Stimulated activated CD4-positive, alpha-beta T cell treated with anti-CD3 and anti-CD28 coated beads, Interleukin-1b, Interleukin-23, amount 100 ng/mL, for 4 hours (primary cell): ENCODE measurements around the gene HOXA3.

ENCODE experiments used
- DNase-seq, 2 donors: peaks; one replicate each; pipeline ENCODE4 v3.0.0-alpha.2; 2020; ENCODE audit warnings: low read depth in 2 of 2

HOXA3 gene

DNA sequence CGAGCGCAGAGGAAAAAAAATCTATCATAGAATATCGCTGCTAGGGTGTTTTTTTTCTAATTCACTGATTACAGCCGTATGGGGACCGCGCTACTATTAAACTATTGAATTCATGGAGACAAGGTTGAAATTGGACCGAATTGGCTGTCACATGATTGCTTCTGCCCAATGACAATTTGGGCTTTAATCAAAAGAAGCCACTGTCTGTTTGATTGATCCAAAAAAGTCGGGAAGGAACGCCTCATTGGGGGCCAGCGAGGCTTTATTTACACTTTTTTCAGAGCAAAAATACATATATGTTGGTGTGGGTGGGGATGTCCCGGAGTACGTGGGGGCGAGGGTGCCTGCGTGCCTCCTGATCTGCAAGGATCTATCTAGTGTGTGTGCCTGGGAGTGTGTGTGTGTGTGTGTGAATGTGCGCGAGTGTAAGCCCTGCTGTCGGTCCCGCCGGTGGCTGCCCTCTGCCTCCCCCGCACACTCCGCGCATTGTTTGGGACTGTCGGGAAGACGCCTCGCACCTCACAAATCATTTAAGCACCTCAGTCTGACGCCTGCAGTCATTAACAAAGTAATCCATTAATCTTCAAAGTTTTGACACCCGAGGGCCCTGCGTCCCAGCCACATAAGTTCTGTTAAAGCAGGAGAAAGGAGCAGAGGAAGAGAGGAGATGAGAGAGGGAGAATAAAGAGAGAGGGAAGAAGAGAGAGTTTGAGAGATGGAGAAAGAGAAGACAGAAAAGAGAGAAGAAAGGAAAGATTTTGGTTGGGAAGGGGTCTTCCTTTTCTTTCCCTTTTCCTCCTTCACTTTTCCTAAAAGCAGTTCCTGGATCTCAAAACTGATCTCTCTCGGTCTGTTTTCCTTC is 49.6 kb downstream of the HOXA3 start, which contains the start of gene HOXA2:
Gene HOXA2, minus strand, starts transcription at position 103 of the 862 bp plus-strand sequence. CDS start 183 bp downstream, outside the sequence.
- DNase-seq, result no peak

DNA sequence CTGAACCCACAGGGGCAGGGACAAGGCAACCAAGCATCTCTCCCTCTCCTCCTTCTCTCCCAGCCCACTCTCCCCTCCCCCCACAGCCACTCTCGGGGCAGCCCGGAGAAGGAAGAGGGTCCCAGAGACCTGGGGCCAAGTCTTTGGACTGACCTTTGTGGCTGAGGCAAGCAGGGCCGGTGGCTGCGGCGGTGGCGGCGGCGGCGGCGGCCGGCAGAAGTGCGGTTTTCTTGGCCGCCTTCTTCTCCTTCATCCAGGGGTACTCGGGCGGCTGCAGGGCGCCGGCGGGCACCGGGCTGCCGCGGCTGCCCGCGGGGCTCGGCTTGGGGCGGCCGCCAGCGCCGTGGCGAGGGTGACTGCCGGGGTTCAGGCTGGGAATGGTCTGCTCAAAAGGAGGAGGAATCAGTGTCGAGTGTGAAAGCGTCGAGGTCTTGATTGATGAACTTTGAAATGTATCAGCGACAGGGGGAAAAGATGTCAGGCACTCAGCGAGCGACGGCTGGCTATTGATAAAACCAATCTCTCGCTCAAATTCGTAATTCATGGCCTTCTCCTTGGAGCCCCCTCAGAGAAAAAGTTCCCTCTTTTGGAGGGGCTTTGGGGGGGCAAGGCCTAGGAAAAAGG is 50.3 kb downstream of the HOXA3 start:
- no peak for DNase-seq

DNA sequence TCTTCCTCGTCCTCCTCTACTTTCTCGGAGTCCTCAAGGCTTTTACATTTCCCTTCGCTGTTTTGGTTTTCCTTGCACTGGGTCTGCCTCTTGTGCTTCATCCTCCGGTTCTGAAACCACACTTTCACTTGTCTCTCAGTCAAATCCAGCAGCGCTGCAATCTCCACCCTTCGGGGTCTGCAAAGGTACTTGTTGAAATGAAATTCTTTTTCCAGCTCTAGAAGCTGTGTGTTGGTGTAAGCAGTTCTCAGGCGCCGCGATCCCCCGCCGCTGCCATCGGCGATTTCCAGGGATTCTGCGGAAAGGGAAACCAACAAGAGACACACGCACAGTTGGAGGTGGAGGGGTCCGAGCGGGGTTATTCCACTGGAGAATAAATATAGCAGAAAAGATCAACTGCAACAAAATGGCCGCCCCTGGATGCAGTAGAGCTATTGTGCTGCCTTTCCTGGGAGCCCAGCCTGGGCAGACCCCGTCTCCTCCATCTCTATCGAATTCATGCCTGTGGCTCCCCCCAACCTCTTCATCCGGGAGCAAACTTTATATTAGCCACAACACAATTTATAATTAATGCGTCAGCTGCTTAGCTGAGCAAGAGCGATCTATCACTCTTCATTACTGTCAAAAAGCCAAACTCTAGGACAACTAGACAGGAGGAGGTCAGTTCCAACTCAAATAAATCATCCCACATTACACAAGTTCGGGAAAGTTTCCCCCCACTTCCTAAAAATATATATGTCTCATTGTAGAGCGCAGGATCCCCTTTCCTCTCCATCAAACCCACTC is 51.0 kb downstream of the HOXA3 start:
- no peak for DNase-seq

DNA sequence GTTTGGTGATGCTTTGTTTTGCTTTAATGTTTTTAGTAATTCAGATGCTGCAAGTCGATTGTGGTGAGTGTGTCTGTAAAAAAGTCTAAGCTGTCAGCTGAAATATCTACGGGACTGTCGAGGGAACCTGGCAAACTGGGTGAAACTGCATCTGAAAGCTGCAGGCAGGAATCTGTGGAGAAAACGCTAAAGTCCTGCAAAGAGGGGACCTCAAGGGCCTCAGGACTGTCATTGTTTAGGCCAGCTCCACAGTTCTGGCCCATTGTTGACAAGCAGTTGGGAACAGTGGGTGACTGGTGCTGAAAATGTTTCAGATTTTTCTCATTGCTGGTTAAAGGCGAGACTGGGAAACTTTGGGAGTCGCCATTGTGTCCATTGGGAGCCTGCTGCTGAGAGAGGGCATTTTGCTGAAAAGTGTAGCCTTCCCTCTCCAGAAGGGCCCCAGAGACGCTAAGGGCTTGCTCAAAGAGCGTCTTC is 51.7 kb downstream of the HOXA3 start:
- DNase-seq, result no peak

DNA sequence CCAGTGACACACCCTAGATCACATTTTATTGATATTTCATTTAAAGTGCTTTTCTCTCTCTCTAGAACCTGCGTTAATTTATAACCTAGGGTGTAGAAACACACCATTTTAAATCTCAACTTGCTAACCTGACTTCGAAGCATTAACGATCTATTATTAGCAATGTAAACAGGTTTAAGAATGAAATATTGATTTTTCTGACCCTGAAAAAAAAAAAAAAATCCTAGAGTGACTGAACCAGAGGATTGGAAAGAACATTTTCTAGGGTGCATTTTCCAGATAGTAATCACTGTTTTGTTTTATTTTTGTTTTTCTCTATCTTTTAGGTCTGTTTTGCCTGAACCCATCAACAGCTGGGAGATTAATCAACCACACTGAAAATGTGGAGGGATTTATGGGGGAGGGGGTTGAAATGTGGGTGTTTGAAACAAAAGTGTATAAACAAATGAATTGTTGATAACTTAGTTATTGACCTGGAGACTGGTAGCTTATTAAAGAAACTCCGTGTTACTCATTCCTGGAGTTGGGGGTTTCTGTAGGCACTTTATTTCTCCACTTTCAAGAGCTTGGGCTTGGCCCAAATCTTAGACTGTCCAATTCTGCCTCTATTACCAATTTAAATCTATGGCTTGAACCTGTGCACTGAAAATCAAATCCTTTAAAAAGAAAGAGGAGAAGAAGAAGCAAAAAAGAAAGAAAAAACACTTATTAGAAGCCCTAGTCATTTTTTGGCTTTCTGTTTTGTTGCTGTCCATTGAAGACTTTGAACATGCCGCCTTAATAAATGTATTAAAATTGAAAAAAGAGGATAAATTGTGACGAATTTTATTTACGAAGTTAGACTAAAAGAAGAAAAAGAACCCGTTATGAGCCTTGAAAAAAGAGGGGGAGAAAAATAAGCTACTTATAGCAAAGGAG is 52.7 kb downstream of the HOXA3 start:
- DNase-seq, result no peak

DNA sequence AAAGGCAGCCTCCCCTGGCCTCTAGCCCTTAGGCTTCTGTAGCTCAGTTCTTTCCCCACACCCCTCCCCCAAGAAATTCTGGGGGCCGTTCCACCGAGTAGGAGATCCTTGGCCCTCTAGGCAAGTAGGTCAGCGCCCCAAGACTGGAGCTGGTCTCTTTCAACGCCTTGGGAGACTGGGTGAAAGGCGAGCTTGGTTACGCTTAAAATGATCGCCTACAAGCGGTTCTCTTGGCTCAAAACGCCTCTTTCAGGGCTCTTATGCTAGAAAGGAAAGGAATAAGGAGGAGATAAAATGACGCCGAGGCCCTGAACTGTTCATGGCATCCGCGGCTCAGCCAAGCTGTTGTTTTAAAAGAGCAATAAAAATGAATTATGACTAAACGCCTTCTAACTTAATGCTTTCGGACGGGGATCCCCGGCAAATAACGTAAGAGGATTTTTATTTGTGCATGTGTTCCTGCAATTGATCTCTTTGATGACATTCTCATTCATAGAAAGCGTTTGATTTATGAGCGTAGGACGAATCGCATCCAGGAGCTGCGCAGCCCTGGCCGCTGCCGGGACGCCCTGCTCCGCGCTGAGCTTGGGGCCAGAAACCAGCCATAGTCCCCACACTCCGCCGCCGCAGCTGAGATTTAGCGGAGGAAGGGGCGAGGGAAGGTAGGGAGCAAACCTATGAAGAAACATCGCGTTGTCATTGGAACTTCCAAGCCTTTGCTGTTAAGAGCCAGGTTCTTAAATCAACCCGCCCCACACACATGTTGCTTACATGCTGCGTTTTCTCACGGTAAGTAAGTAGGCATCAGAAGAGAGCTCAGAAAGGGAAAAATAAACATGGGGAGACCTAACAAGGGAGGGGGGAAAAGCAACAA is 53.6 kb downstream of the HOXA3 start:
- DNase-seq, result no peak

DNA sequence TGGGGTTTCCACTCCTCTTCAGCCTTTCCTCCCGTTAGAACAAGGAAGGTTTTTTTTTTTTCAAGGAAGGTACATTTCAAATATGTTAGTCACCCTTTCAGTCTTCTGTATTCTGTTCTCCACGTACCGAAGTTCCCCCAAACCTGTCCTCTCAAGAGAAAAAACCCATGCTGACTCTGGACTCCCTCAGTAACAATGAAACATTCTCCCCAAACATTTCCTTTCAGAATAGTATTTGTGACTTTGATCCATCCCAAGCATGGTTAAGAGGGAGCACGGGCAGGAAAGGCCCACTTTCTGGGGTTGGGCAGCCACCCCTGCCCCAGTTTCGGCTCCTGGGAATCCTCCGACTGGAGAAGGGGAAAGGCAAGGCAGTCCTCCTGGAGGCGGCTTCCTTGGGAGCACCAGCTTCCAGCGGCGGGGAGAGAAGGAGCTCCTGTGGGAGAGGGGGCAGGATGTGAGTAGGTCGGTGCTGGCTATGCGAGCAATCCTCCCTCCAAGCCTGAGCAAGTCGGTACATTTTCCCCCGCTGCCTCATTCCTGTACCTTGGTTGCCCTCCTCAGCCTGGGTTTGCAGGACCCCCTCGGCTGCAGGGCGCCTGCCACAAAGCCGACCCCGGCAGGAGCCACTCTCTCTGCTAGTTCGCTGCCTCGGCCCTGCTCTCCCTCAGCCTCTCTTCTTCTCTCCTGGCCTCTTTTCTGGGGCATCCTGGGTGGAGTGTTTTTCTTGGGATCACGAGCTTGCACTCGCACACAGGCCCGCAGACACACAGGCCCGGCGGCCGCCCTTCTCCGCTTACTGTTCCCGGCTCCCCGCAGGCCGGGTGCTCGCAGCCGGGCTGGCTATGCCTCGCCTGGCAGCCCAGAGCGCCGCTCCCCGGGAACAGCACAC is 54.5 kb downstream of the HOXA3 start:
- DNase-seq, result no peak

DNA sequence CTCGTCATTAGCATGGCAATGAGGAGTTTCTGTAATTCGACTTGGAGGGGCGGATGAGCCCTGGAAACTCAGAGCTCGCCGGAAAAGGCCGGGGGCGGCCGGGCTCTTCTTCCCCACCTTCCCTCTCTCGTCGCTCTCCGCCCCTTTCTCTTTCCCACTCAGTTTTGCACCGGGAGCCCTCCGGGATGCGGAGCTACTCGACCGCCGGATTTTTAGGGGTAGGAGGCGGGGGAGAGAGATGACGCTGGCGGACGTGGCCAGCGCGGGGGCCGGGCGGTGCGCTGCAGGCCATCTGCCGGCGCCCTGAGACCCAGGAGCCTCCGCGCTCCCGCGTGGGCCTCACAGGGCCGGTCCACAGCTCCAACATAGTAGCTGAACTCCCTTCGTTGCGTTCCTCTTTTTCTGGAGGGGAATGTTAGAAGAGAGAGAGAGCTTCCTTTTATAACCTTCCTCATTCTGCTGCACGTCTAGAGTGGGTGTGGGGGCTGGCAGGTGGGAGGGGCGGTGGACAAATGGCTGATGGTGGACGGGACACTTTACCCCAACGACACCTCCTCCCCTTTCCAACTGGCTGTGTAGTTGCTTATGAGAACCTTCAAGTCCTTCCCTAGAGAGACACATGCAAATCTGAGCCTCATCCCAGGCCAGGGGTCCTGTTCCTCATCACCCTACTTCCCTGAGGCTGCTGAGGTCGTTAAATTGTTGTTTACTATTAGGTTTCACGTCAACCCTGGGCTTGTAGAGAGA is 55.4 kb downstream of the HOXA3 start:
- DNase-seq, result no peak

DNA sequence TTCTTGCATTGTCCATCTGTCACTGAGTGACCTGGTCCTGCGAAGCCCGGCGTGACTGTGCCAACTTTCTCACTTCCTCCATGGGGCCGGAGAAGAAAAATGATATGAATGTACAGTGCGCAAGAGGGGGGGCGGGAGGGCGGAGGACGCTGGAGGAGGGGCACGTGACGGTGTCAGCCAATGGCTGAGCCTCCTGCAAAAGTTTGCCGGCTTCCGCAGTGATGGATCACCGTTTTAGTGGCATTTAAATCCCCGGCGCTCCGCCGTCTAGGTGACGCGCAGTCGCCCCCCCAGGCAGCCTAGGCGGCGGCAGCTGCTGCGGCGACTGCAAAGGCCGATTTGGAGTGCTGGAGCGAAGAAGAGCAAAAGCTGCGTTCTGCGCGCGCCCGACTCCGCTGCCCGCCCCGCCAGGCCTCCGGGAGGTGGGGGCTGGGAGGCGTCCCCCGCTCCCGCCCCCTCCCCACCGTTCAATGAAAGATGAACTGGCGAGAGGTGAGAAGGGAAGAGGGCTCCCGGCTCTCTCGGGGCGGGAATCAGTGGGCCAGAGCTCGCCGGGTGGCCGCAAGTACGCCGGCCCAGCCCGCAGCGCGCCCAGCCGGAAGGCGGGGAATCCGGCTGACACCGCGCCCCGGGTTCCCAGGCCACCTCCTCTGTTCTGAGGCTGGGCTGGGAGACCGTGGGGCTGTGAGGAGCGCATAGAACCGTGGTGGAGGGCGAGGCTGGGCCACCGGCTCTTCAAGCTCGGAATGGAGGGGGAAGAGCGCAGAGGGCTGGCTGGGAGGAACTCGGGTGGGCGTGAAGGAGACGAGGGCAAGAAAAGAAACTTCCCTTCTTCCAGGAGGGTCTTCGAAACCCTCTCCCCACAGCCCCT is 56.3 kb downstream of the HOXA3 start, which contains the start of gene HOXA1:
Gene HOXA1, minus strand, starts transcription at position 104 of the 871 bp plus-strand sequence. Its CDS starts 88 bp downstream, at position 16.
- peak; percentile 30 to 53 for DNase-seq

DNA sequence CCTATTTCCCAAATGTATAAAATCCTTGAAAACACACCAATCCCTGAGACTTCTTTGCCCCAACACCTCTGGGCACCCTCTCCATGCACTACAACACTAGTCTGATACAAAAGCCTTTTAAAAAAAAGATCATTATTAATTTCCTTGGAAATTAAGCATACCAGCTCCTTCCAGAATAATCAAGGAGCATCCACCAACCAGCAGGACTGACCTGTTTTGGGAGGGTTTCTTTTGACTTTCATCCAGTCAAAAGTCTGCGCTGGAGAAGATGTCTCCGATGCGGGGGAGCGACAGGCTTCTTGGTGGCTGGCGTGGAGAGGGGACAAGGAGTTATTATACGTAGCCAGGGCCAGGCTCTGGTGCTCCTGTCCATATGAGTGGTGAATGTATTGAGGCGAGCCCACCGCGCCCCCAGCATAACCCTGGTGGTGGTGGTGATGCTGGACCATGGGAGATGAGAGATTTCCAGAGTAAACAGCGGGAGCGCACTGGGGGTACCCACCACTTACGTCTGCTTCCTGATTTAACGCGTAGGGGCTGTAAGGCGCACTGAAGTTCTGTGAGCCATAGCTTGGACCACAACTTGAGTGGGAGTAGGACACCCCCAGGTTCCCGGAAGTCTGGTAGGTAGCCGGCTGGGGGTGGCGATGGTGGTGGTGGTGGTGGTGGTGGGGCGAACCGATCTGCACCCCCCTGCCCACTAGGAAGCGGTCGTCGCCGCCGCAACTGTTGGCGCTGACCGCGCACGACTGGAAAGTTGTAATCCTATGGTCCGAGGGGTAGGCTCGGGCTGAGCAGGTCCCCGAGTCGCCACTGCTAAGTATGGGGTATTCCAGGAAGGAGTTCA is 57.1 kb downstream of the HOXA3 start:
- no peak for DNase-seq

DNA sequence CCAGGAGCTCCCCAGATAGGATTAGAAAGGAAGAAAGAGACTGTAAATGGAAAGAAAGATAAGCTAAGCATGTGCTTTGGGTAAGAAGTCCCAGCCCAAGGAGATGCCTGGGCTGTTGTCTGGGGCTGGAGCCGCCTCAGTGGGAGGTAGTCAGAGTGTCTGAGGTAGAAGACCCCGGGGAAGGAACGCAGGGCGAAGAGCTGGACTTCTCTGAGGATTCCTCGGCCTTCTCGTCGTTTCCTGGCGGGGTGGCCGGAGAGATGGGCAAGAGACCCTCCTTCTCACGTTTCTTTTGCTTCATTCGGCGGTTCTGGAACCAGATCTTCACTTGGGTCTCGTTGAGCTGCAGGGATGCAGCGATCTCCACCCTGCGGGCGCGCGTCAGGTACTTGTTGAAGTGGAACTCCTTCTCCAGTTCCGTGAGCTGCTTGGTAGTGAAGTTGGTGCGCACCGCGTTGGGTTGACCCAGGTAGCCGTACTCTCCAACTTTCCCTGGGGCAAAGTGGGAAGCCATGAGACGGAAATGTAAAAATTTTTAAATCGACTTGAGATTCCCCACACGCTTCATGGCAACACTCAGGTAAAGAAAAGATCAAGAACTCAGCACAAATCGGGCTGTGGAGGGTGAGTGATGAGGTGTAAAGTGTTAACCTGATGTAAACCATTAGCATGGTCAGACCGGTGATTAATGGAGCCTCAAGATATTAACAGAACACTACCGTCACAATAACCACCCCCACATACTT is 57.9 kb downstream of the HOXA3 start:
- no peak for DNase-seq

DNA sequence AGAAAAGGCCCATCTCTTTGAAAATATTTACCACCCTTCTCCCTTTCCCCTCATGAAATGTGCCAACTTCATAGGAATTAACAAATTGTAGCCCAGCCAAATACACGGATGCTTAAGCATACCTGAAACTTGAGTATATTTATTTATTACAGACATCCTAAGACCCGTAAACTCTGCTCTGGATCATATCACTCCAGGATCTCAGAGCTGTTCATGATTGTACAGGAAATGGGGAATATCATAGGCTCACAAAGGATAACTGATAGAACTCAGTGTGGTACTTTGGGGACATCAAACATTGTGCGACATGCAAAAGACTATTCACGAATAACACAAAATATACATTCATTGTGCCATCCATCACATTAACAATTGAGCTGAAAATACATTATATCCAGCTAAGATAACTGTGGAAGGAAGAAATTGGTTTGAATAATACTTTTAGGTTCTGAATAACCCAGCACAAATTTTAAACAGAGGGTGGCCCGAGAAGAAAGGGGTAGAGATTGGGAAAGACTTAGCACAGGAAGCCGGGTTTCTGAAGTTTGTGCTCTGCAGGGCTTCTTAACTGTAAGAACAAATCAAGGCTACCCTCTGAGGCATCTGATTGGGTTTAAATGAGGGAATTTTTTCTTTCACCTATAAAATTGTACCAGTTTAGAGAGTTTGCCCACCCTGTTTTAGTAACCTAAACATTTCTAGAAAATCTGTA is 59.0 kb downstream of the HOXA3 start:
- no peak for DNase-seq

DNA sequence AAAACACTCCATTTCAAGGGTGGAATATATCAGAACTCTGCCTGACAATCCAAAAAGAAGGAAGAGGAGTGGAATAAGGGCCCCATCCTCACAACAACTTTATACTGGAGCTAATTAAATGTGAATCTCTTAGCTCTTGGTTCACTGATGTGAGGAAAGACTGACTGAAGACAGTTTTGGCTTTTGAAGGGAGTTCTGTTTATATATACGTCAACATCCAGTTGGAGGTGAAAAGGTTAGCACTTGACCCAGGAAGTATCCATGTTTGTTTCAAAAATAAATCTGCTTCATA is 59.6 kb downstream of the HOXA3 start:
- DNase-seq, result no peak

DNA sequence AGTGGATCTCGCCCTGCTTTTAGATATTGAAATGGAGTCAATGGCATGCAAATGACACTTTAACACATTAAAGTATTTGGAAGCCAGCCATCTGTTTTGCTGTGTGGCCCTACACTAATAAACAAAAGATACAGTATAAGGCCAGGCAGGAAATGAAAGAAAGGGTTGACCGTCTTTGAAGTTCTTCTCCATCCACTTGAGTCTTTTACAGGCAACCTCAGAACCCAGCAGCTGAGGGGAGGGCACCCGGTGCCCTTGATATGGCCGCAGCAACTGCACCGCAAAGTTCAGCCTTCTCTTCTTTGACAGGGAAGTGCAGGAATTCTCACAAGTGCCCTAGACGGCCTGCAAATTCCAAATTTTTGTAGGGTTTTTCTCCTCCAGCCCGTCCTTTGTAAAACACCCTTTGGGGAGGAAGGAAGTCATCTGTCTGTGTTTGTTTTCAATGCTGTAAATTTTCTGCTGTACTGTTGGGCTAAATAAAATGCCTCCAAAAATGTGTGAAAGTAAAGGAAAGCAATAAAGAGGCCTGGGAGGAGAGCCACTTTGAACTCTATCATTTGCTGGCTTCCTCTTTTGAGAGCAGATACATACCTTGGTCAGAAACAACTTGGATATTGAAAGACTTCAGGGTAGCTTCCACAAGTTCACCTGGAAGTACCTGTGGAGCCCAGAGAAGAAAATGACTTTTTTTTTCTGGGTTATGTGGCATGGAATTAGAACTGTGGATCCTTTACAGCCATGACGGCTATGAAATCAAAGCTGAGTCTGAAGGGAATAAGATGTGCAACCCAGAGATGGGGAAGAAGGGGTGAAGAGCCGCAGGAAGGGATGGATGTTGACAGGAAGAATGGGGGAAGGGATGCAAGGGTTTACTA is 60.2 kb downstream of the HOXA3 start:
- DNase-seq, result no peak
